GM23338 (cell line): ENCODE results near the gene PLEKHG4. TPM values are rescaled to one million over a fixed set of nuclear protein-coding genes. Genes with fewer than 3 reads are reported as not detected.
A peak's percentile ranks its signal among the peaks of the same experiment; 100 is the strongest.

Source experiments
- ATAC-seq: fragments of 200-7000 bp; cut with Tn5 transposase; 3 replicates; pipeline ENCODE4 v1.9.1; 2020
- DNase-seq: peaks from one replicate; pipeline ENCODE4 v3.0.0-alpha.2; 2015; ENCODE audit warnings: low spot score
- H2AFZ ChIP-seq: fragments of 200-600 bp; sonication (generic); 2 replicates; pipeline ENCODE4 v1.8.0; 2016; ENCODE audit warnings: antibody characterized with exemption, mild to moderate bottlenecking, moderate library complexity
- H3F3A ChIP-seq: fragments of 200-600 bp; sonication (generic); replicated peaks from 2 replicates; pipeline ENCODE4 v1.8.0; 2017; ENCODE audit warnings: antibody characterized with exemption, mixed run types, low read depth
- H3K27ac ChIP-seq: fragments of 200-600 bp; sonication (generic); 2 replicates; pipeline ENCODE4 v1.6.1; 2016; ENCODE audit warnings: low read depth
- H3K27me3 ChIP-seq: fragments of 200-600 bp; sonication (generic); 2 replicates; pipeline ENCODE4 v1.8.0; 2016; ENCODE audit warnings: mild to moderate bottlenecking, mixed run types, moderate library complexity; ENCODE audit not compliant: insufficient read depth
- H3K36me3 ChIP-seq: fragments of 200-600 bp; sonication (generic); 2 replicates; pipeline ENCODE4 v1.8.0; 2016; ENCODE audit warnings: mild to moderate bottlenecking; ENCODE audit not compliant: insufficient read depth
- H3K4me1 ChIP-seq: fragments of 200-600 bp; sonication (generic); 2 replicates; pipeline ENCODE4 v1.8.0; 2016; ENCODE audit warnings: mild to moderate bottlenecking, moderate library complexity; ENCODE audit not compliant: insufficient read depth
- H3K4me2 ChIP-seq: fragments of 200-600 bp; sonication (generic); 2 replicates; pipeline ENCODE4 v1.7.1; 2017; ENCODE audit warnings: mixed run types
- H3K4me3 ChIP-seq: fragments of 200-600 bp; sonication (generic); 2 replicates; pipeline ENCODE4 v1.6.1; 2016; ENCODE audit warnings: mixed run types
- H3K79me2 ChIP-seq: fragments of 200-600 bp; sonication (generic); replicated peaks from 2 replicates; pipeline ENCODE4 v1.8.0; 2017; ENCODE audit warnings: mild to moderate bottlenecking; ENCODE audit not compliant: insufficient read depth
- H3K9me2 ChIP-seq: fragments of 200-600 bp; sonication (generic); 2 replicates; pipeline ENCODE4 v1.8.0; 2017; ENCODE audit not compliant: insufficient read depth
- H4K20me1 ChIP-seq: fragments of 200-600 bp; sonication (generic); replicated peaks from 2 replicates; pipeline ENCODE4 v1.8.0; 2017; ENCODE audit warnings: mild to moderate bottlenecking; ENCODE audit not compliant: insufficient read depth
- H3K27ac Mint-ChIP-seq: 2 replicates; pipeline ENCODE4 v1.8.0; 2020; ENCODE audit warnings: inconsistent platforms, mild to moderate bottlenecking, moderate library complexity, mixed read lengths
- H3K27me3 Mint-ChIP-seq: 3 replicates; pipeline ENCODE4 v1.8.0; 2022; ENCODE audit warnings: low read depth, mild to moderate bottlenecking, moderate library complexity, mixed read lengths, inconsistent platforms; ENCODE audit not compliant: insufficient read depth, poor library complexity
- H3K36me3 Mint-ChIP-seq: 3 replicates; pipeline ENCODE4 v1.8.0; 2021; ENCODE audit warnings: low read depth, mild to moderate bottlenecking, inconsistent platforms, moderate library complexity, mixed read lengths
- H3K4me1 Mint-ChIP-seq: 3 replicates; pipeline ENCODE4 v1.8.0; 2020; ENCODE audit warnings: mild to moderate bottlenecking, inconsistent platforms, mixed read lengths
- H3K4me3 Mint-ChIP-seq: 3 replicates; pipeline ENCODE4 v1.8.0; 2021; ENCODE audit warnings: moderate library complexity, mild to moderate bottlenecking, inconsistent platforms, mixed read lengths
- H3K9me3 Mint-ChIP-seq: 3 replicates; pipeline ENCODE4 v1.8.0; 2020; ENCODE audit warnings: moderate library complexity, mild to moderate bottlenecking, inconsistent platforms, mixed read lengths
- CREB1 ChIP-seq: fragments of 250-450 bp; sonication (Bioruptor Pico); IDR thresholded peaks from 2 replicates; pipeline ENCODE4 v1.5.0; 2020; ENCODE audit warnings: low read depth, mild to moderate bottlenecking, moderate library complexity
- CTCF ChIP-seq, 2 experiments: fragments of 200-600 bp in 1 of 2; sonication (generic) in 1 of 2; conservative IDR thresholded peaks; 2 replicates each; pipeline versions ENCODE4 v1.5.1 to v1.6.1; 2016 to 2017; ENCODE audit warnings: antibody characterized with exemption in 2 of 2, low read depth in 2 of 2, mild to moderate bottlenecking in 2 of 2, moderate library complexity in 1 of 2
- ETS1 ChIP-seq: IDR thresholded peaks from 2 replicates; pipeline ENCODE4 v1.6.1; 2016; ENCODE audit warnings: antibody characterized with exemption
- EZH2 ChIP-seq: fragments of 200-600 bp; sonication (generic); IDR thresholded peaks from one replicate; pipeline ENCODE4 v1.8.0; 2017; ENCODE audit warnings: antibody characterized with exemption, mild to moderate bottlenecking, low read depth; ENCODE audit not compliant: unreplicated experiment
- EZH2phosphoT487 ChIP-seq: fragments of 200-600 bp; sonication (generic); IDR thresholded peaks from one replicate; pipeline ENCODE4 v1.8.1; 2018; ENCODE audit warnings: antibody characterized with exemption; ENCODE audit not compliant: unreplicated experiment
- JUNB ChIP-seq: IDR thresholded peaks from one replicate; pipeline ENCODE4 v1.6.1; 2016; ENCODE audit warnings: antibody characterized with exemption; ENCODE audit not compliant: unreplicated experiment
- NANOG ChIP-seq: IDR thresholded peaks from 2 replicates; pipeline ENCODE4 v1.6.1; 2016; ENCODE audit warnings: antibody characterized with exemption, borderline replicate concordance
- POLR2AphosphoS5 ChIP-seq: IDR thresholded peaks from 2 replicates; pipeline ENCODE4 v1.6.1; 2016; ENCODE audit warnings: antibody characterized with exemption, low read depth
- REST ChIP-seq: IDR thresholded peaks from one replicate; pipeline ENCODE4 v1.6.1; 2018; ENCODE audit warnings: antibody characterized with exemption; ENCODE audit not compliant: unreplicated experiment
- STAT1 ChIP-seq: IDR thresholded peaks from one replicate; pipeline ENCODE4 v1.6.1; 2016; ENCODE audit warnings: antibody characterized with exemption; ENCODE audit not compliant: unreplicated experiment
- ZNF114 ChIP-seq: fragments of 250-450 bp; sonication (Bioruptor Pico); IDR thresholded peaks from 2 replicates; pipeline ENCODE4 v1.5.0; 2020; ENCODE audit warnings: mild to moderate bottlenecking, moderate library complexity
- ZNF331 ChIP-seq: fragments of 250-450 bp; sonication (Bioruptor Pico); IDR thresholded peaks from 2 replicates; pipeline ENCODE4 v1.5.0; 2020; ENCODE audit warnings: low read depth, mild to moderate bottlenecking, moderate library complexity
- ZNF462 ChIP-seq: fragments of 250-450 bp; sonication (Bioruptor Pico); IDR thresholded peaks from 2 replicates; pipeline ENCODE4 v1.5.0; 2020; ENCODE audit warnings: mild to moderate bottlenecking, moderate library complexity
- polyA plus RNA-seq: library from polyadenylated mRNA; unstranded; fragments of >200 nt; fragmentation: Nextera tagmentation; extraction: Ambion mirVana; gene quantifications from 2 replicates; pipeline ENCODE4 v1.2.1, GENCODE V29; 2016
- total RNA-seq: library from RNA; depleted of rRNA; stranded (reverse); fragments of >200 nt; shearing (Covaris generic); gene quantifications from 2 replicates; pipeline ENCODE4 v1.2.3, GENCODE V29; 2014

PLEKHG4 gene
- total and polyA plus RNA-seq, 2 experiments from 2014 or later, result 3.2 to 10.3 TPM

GRCh38 chr16:67234180-67234597 lies 45.1 kb upstream of the PLEKHG4 start:
- Mint-ChIP-seq H3K4me1 (peaks cover 13% of the 10 kb centered on the region; the same call in 2 of the 3 replicates), H3K36me3 (peaks cover 70% of the 10 kb centered on the region), H3K9me3 (no peaks in the 10 kb centered on the region; the same call in 2 of the 3 replicates), H3K4me3 (no peak overlapping the region), H3K27me3 (peaks cover 8% of the 10 kb centered on the region), H3K27ac (peak overlapping the region; percentile 62; the same call in 1 of the 2 replicates)
- Histone ChIP-seq H3K4me1 (no peaks in the 10 kb centered on the region), H3K27me3 (no peaks in the 10 kb centered on the region), H3K36me3 (peaks cover 6% of the 10 kb centered on the region; the same call in 1 of the 2 replicates), H3K4me2 (no peak overlapping the region), H3F3A (0 out of 2 replicates have a peak, but pooled peaks cover 9% of the 10 kb centered on the region), H4K20me1 (no peaks in the 10 kb centered on the region; the same call in 1 of the 2 replicates), H3K79me2 (no peaks in the 10 kb centered on the region), H2AFZ (no peak overlapping the region), H3K4me3 (no peak overlapping the region), H3K27ac (no peak overlapping the region), H3K9me2 (no peaks in the 10 kb centered on the region)
- TF ChIP-seq REST (no peak), CTCF (conservative IDR thresholded peaks at IDR 0.05; ENCODE audit: low read depth in 2 of 2) (no peak), EZH2phosphoT487 (no peak), NANOG (no peak), EZH2 (no peak), ZNF462 (CRISPR knock-in tag) (no peak), ETS1 (no peak), POLR2AphosphoS5 (no peak), ZNF114 (CRISPR knock-in tag) (no peak), STAT1 (no peak), CREB1 (no peak), JUNB (no peak), ZNF331 (CRISPR knock-in tag) (no peak)
- no peak for ATAC-seq
- DNase-seq, result no peak
